Measurements from ENCODE around the gene RTEL1.
"Not testable (repeated sequence)": the region's sequence is repeated elsewhere in the genome, so short reads cannot be mapped to it uniquely, and the experiment has no call there.

The RTEL1 gene

DNA sequence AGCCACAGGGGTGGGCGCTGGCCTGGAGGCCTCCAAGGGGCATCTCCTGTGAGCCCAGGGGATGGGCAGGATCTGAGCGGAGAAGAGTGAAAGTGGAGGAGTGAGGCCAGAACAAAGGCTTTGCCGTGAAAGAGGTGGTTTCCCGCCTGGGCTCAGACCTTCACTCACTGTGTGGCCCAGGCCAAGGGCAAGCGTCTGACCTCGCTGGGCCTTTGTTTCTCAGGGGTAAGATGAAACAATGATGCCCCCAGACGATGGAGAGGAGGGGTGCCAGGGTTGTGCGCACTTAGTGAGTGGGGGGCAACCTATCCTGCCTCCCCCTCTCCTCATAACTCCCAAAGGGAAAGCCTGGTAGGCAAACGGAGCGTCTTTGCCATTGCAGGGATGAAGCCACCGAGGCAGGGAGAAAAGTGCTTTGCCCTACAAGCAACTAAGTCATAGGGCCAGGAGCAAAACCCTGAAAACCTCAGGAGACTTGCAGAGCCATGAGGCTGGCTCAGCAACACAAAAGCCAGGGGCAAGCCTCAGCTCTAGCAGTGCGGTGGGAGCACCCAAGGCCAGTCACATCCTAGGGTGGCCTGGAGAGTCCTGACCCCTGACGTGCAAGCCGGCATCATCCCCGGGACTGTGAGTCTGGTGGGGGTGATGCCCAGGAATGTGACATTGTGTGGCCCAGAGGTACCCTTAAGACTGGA is 4.0 kb upstream of the RTEL1 start:
- DNase-seq (ENCODE audit: low read depth): no peak
- no peak for TF ChIP-seq CTCF (IDR thresholded peaks at IDR 0.05; ENCODE audit: control insufficient read depth, extremely low read depth, insufficient read depth)
- H3K4me3 ChIP-seq (ENCODE audit: low read depth, low read length): no peak overlapping the region

DNA sequence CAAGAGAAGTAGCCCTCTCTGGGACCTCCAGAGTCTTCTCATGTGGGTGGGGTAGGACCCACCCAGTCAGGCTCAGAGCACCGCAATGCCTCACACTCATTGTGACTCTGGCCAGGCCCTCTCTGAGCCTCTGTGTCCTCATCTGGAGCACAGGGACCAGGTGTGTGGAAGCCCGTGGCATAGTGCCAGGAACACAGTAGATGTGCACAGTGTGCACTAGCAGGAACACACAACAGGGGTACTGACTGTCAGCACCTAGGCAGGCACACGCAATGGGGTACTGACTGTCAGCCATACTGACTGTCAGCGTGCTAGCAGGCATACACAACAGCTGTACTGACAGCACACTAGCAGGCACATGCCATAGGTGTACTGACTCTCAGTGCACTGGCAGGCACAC is 2.9 kb upstream of the RTEL1 start:
- TF ChIP-seq CTCF (IDR thresholded peaks at IDR 0.05; ENCODE audit: control insufficient read depth, extremely low read depth, insufficient read depth): no peak
- DNase-seq (ENCODE audit: low read depth): no peak
- H3K4me3 ChIP-seq (ENCODE audit: low read depth, low read length): no peak overlapping the region

- no peak for DNase-seq (ENCODE audit: low read depth)
- no peak for TF ChIP-seq CTCF (IDR thresholded peaks at IDR 0.05; ENCODE audit: control insufficient read depth, extremely low read depth, insufficient read depth)
- H3K4me3 ChIP-seq (ENCODE audit: low read depth, low read length): no peak overlapping the region
These were observed 1.7 kb upstream of the RTEL1 start for GRCh38 chr20:63656451-63656850.

- DNase-seq (ENCODE audit: low read depth): no peak
- peak overlapping the region; percentile 67 for H3K4me3 ChIP-seq (ENCODE audit: low read depth, low read length)
- no peak for TF ChIP-seq CTCF (IDR thresholded peaks at IDR 0.05; ENCODE audit: control insufficient read depth, extremely low read depth, insufficient read depth)
These were observed 714 bp upstream of the RTEL1 start for GRCh38 chr20:63657260-63657936.

DNA sequence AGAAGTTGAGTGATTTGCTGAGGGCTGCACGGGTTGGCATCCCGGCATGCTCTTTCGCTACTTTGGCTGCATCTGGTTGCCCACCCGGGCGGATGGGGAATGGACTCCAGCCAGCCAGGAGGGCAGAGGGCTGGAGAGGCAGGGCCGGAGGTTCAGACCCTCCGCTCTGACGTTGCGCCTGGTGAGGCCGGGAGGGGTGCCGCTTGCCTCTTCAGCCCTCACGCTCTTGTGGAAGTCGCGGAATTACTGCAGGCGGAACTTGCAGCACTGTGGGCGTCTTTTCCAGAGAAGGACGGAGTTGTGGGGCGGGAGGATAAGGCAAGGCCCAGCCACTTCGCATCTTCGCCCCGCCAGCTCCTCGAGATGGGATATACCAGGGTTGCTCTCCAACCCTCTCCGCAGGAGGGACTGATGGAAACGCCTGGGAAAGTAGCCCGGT is 656 bp downstream of the RTEL1 start:
- DNase-seq (ENCODE audit: low read depth): no peak
- TF ChIP-seq CTCF (IDR thresholded peaks at IDR 0.05; ENCODE audit: control insufficient read depth, extremely low read depth, insufficient read depth): no peak
- peak overlapping the region; percentile 67 for H3K4me3 ChIP-seq (ENCODE audit: low read depth, low read length)

DNA sequence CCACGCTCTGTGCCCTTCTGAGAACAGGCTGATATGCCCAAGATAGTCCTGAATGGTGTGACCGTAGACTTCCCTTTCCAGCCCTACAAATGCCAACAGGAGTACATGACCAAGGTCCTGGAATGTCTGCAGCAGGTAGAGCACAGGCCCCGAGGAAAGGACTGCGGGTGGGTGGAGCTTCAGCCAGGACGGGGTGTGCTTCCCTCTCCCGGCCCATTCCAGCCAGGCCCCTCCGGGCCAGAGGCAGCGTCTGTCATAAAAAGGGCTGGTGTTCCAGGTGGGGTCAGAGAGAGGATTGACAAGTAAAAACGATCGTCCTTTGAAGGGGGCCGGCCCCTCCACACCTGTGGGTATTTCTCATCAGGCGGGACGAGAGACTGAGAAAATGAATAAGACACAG is 1.3 kb downstream of the RTEL1 start:
- DNase-seq (ENCODE audit: low read depth): no peak
- H3K4me3 ChIP-seq (ENCODE audit: low read depth, low read length): peak overlapping the region; percentile 67
- TF ChIP-seq CTCF (IDR thresholded peaks at IDR 0.05; ENCODE audit: control insufficient read depth, extremely low read depth, insufficient read depth): no peak

GRCh38 chr20:63660174-63660573 is 2.1 kb downstream of the RTEL1 start:
- DNase-seq (ENCODE audit: low read depth): not testable (repeated sequence)

More at GRCh38 chr20:63660174-63660573, 2.1 kb downstream of the RTEL1 start:
- H3K4me3 ChIP-seq (ENCODE audit: low read depth, low read length): not testable (repeated sequence)
